Testis (tissue), 3 donors: ENCODE data around the gene FHAD1. TPM values are rescaled to one million over a fixed set of nuclear protein-coding genes. Genes with fewer than 3 reads are reported as not detected.

Experiments
- DNase-seq: peaks from one replicate; pipeline ENCODE4 v3.0.0-alpha.2; 2019
- H3K27ac ChIP-seq, 2 donors: fragments of 200-600 bp; sonication (generic); one replicate each; pipeline ENCODE4 v1.5.1; 2019
- H3K27me3 ChIP-seq: fragments of 200-600 bp; sonication (generic); one replicate; pipeline ENCODE4 v1.5.1; 2019
- H3K36me3 ChIP-seq: fragments of 200-600 bp; sonication (generic); one replicate; pipeline ENCODE4 v1.5.1; 2017; ENCODE audit warnings: low read depth; ENCODE audit errors: missing control alignments
- H3K4me1 ChIP-seq: fragments of 200-600 bp; sonication (generic); one replicate; pipeline ENCODE4 v1.5.1; 2019
- H3K4me3 ChIP-seq, 2 donors: fragments of 200-600 bp; sonication (generic); one replicate each; pipeline ENCODE4 v1.5.1; 2017 to 2019
- H3K9me3 ChIP-seq: fragments of 200-600 bp; sonication (generic); one replicate; pipeline ENCODE4 v1.5.1; 2017
- CTCF ChIP-seq, 3 experiments: fragments of 450-650 bp in 2 of 3; fragments of 200-600 bp in 1 of 3; sonication (generic) in 1 of 3; IDR thresholded peaks; one replicate each; pipeline ENCODE4 v1.5.1; 2016 to 2019; ENCODE audit warnings: antibody characterized with exemption in 3 of 3, mild to moderate bottlenecking in 2 of 3, moderate library complexity in 1 of 3
- POLR2A ChIP-seq: fragments of 450-650 bp; IDR thresholded peaks from one replicate; pipeline ENCODE4 v1.6.1; 2017; ENCODE audit warnings: antibody characterized with exemption, mild to moderate bottlenecking, moderate library complexity
- WGBS, 2 donors: methylation state at CpG; one replicate each; pipeline ENCODE4 v1.1.5; 2018; 5-methylcytosine and 5-hydroxymethylcytosine counted together
- intact Hi-C: fragments of 100-400 bp; cut with DNase I; formaldehyde crosslinking; loops from one replicate; pipeline ENCODE4 v1.15.1; 2023; ENCODE audit warnings: low total_unique reads
- polyA plus RNA-seq: library from polyadenylated mRNA; stranded (reverse); fragments of 350-450 nt; fragmentation: Illumina TruSeq; extraction: RNeasy Lipid Tissue Mini Kit (QIAGEN cat#74804); gene quantifications from one replicate; pipeline ENCODE4 v1.2.3, GENCODE V29; 2014; ENCODE audit warnings: low read depth, low replicate concordance; ENCODE audit not compliant: insufficient read depth
- total RNA-seq, 2 donors: library from RNA; depleted of rRNA; stranded (reverse); fragments of >200 nt; gene quantifications; one replicate each; pipeline ENCODE4 v1.2.3, GENCODE V29; 2016

The FHAD1 gene
- total and polyA plus RNA-seq, 3 donors from 2014 or later, result 22.0 to 73.3 (median 59.0) TPM

GRCh38 chr1:15312626-15313411 lies 65.8 kb downstream of the FHAD1 start:
- Histone ChIP-seq H3K4me1 (no peaks in the 10 kb centered on the region), H3K36me3 (no peaks in the 10 kb centered on the region), H3K4me3 (no peak overlapping the region), H3K27ac (no peak overlapping the region), H3K9me3 (no peaks in the 10 kb centered on the region), H3K27me3 (no peaks in the 10 kb centered on the region)
- no peak for TF ChIP-seq POLR2A
- no peak for TF ChIP-seq CTCF (IDR thresholded peaks at IDR 0.05)
- DNase-seq, result no peak
- intact Hi-C loops, result no loop called here
- 89 to 91% methylated on average over 15 to 16 of the region's 16 CpGs for WGBS, 2 donors

GRCh38 chr1:15314328-15315281 lies 67.6 kb downstream of the FHAD1 start:
- Histone ChIP-seq H3K9me3 (no peaks in the 10 kb centered on the region), H3K36me3 (no peaks in the 10 kb centered on the region), H3K4me1 (no peaks in the 10 kb centered on the region), H3K4me3 (no peak overlapping the region), H3K27me3 (no peaks in the 10 kb centered on the region), H3K27ac (no peak overlapping the region)
- DNase-seq, result no peak
- intact Hi-C loops, result no loop called here
- TF ChIP-seq POLR2A (no peak), CTCF (IDR thresholded peaks at IDR 0.05) (no peak)
- 86 to 90% methylated on average over 24 to 26 of the region's 26 CpGs for WGBS, 2 donors

- no peak for TF ChIP-seq CTCF (IDR thresholded peaks at IDR 0.05)
- no peak for DNase-seq
- intact Hi-C loops, result no loop called here
- Histone ChIP-seq H3K4me3 (no peak overlapping the region), H3K9me3 (no peaks in the 10 kb centered on the region), H3K27me3 (no peaks in the 10 kb centered on the region), H3K4me1 (no peaks in the 10 kb centered on the region), H3K36me3 (no peaks in the 10 kb centered on the region), H3K27ac (no peak overlapping the region)
- WGBS, 2 donors, result 48 to 57% methylated on average over 7 of the region's 7 CpGs
Measured at GRCh38 chr1:15315815-15316214, 68.8 kb downstream of the FHAD1 start.

- intact Hi-C loops, result no loop called here
- TF ChIP-seq POLR2A, result no peak
- no peak for TF ChIP-seq CTCF (IDR thresholded peaks at IDR 0.05)
- no peaks in the 10 kb centered on the region for H3K4me1 ChIP-seq
- H3K27ac ChIP-seq, result no peak overlapping the region
- H3K36me3 ChIP-seq, result no peaks in the 10 kb centered on the region
- no peaks in the 10 kb centered on the region for H3K27me3 ChIP-seq
- WGBS, 2 donors, result 0 to 58% methylated on average over 1 of the region's 1 CpG
- H3K4me3 ChIP-seq, result no peak overlapping the region
- no peak for DNase-seq
- H3K9me3 ChIP-seq, result no peaks in the 10 kb centered on the region
Measured at GRCh38 chr1:15316510-15316909, 69.5 kb downstream of the FHAD1 start.
